ENCODE data around the gene ECHDC1. TPM values are rescaled to one million over a fixed set of nuclear protein-coding genes. Genes with fewer than 3 reads are reported as not detected.

ECHDC1 gene
- total RNA-seq, 1 experiment from 2014 or later = 47.2 TPM

GRCh38 chr6:127348028-127348661, 4.7 kb upstream of the ECHDC1 start:
- no peak overlapping the region for H3K4me3 ChIP-seq (replicated peaks in 1 of 2; ENCODE audit: low read depth in 1 of 2, low read length in 2 of 2)
- ChIA-PET POLR2A (no interaction called here), RAD21 (ENCODE audit: low non-redundant PET in 1 of 2, low total read pairs in 2 of 2, uncharacterized antibody in 2 of 2, unreplicated experiment in 2 of 2) (no interaction called here), CTCF (no interaction called here)
- no TSS peak for BruUV-seq (replicated peaks)
- H2AFZ ChIP-seq (ENCODE audit: low read depth, low read length, poor library complexity, severe bottlenecking) = no peak overlapping the region
- H3K9me2 ChIP-seq (ENCODE audit: insufficient read depth) = no peaks in the 10 kb centered on the region
- TF ChIP-seq EGR1 (IDR thresholded peaks at IDR 0.05; ENCODE audit: low read depth) (no peak), ZBTB33 (IDR thresholded peaks at IDR 0.05; ENCODE audit: extremely low read depth, insufficient replicate concordance, low read length) (no peak)
- H3K4me2 ChIP-seq (ENCODE audit: low read length) = no peak overlapping the region
- ATAC-seq (no peak), DNase-seq (ENCODE audit: low read depth, low spot score) (no peak)
- H3K79me2 ChIP-seq (ENCODE audit: insufficient read depth, low read length) = peaks cover 26% of the 10 kb centered on the region
- H3K4me1 ChIP-seq (ENCODE audit: control insufficient read depth in 1 of 2, insufficient read depth in 2 of 2, low read length in 2 of 2) = peaks cover 4 to 15% of the 10 kb centered on the region in 2 experiments
- H4K20me1 ChIP-seq (ENCODE audit: insufficient read depth) = no peaks in the 10 kb centered on the region
- H3K27ac ChIP-seq (ENCODE audit: low read depth, low read length) = no peak overlapping the region
- no peaks in the 10 kb centered on the region for H3K27me3 ChIP-seq (ENCODE audit: insufficient read depth, low read length)
- intact Hi-C loops (cut with micrococcal nuclease) = no loop called here
- H3K9me3 ChIP-seq (ENCODE audit: control insufficient read depth in 1 of 2, insufficient read depth in 1 of 2, low read depth in 1 of 2, low read length in 2 of 2) = no peaks in the 10 kb centered on the region
- no peaks in the 10 kb centered on the region for H3K36me3 ChIP-seq (ENCODE audit: control insufficient read depth in 1 of 2, insufficient read depth in 2 of 2, low read length in 2 of 2)
- H3K9ac ChIP-seq (ENCODE audit: low read length) = no peak overlapping the region

GRCh38 chr6:127347178-127347577, 3.8 kb upstream of the ECHDC1 start:
- no peak for ATAC-seq
- DNase-seq (ENCODE audit: low read depth, low spot score) = no peak
- ChIA-PET POLR2A (no interaction called here), CTCF (no interaction called here), RAD21 (ENCODE audit: low non-redundant PET in 1 of 2, low total read pairs in 2 of 2, uncharacterized antibody in 2 of 2, unreplicated experiment in 2 of 2) (no interaction called here)
- no peak overlapping the region for H3K27ac ChIP-seq (ENCODE audit: low read depth, low read length)
- H3K4me2 ChIP-seq (ENCODE audit: low read length) = no peak overlapping the region
- no peaks in the 10 kb centered on the region for H3K27me3 ChIP-seq (ENCODE audit: insufficient read depth, low read length)
- no peak overlapping the region for H2AFZ ChIP-seq (ENCODE audit: low read depth, low read length, poor library complexity, severe bottlenecking)
- BruUV-seq (replicated peaks) = no TSS peak
- no peaks in the 10 kb centered on the region for H3K9me3 ChIP-seq (ENCODE audit: control insufficient read depth in 1 of 2, insufficient read depth in 1 of 2, low read depth in 1 of 2, low read length in 2 of 2)
- no peak overlapping the region for H3K9ac ChIP-seq (ENCODE audit: low read length)
- intact Hi-C loops (cut with micrococcal nuclease) = no loop called here
- H3K4me3 ChIP-seq (replicated peaks in 1 of 2; ENCODE audit: low read depth in 1 of 2, low read length in 2 of 2) = no peak overlapping the region
- peaks cover 35% of the 10 kb centered on the region for H3K79me2 ChIP-seq (ENCODE audit: insufficient read depth, low read length)
- H4K20me1 ChIP-seq (ENCODE audit: insufficient read depth) = no peaks in the 10 kb centered on the region
- peaks cover 5 to 21% of the 10 kb centered on the region in 2 experiments for H3K4me1 ChIP-seq (ENCODE audit: control insufficient read depth in 1 of 2, insufficient read depth in 2 of 2, low read length in 2 of 2)
- H3K9me2 ChIP-seq (ENCODE audit: insufficient read depth) = no peaks in the 10 kb centered on the region
- H3K36me3 ChIP-seq (ENCODE audit: control insufficient read depth in 1 of 2, insufficient read depth in 2 of 2, low read length in 2 of 2) = no peaks in the 10 kb centered on the region
- TF ChIP-seq SP1 (IDR thresholded peaks at IDR 0.05; ENCODE audit: low read depth) (no peak), SRF (IDR thresholded peaks at IDR 0.05; ENCODE audit: low read depth) (no peak), SIN3A (IDR thresholded peaks at IDR 0.05; ENCODE audit: low read depth) (no peak), EGR1 (IDR thresholded peaks at IDR 0.05; ENCODE audit: low read depth) (no peak), ATF3 (IDR thresholded peaks at IDR 0.05) (no peak), ZBTB33 (IDR thresholded peaks at IDR 0.05; ENCODE audit: extremely low read depth, insufficient replicate concordance, low read length) (no peak), EZH2 (IDR thresholded peaks at IDR 0.05) (no peak), ELF1 (IDR thresholded peaks at IDR 0.05; ENCODE audit: borderline replicate concordance, low read depth) (no peak), FOSL1 (IDR thresholded peaks at IDR 0.05; ENCODE audit: low read depth) (no peak), JUND (IDR thresholded peaks at IDR 0.05) (no peak), CBX3 (IDR thresholded peaks at IDR 0.05; ENCODE audit: low read depth) (no peak), YY1 (IDR thresholded peaks at IDR 0.05; ENCODE audit: extremely low read depth, insufficient replicate concordance, low read depth, low read length) (no peak), CTCF (IDR thresholded peaks at IDR 0.05 in 2 of 3, conservative IDR thresholded peaks at IDR 0.05 in 1 of 3; ENCODE audit: borderline replicate concordance in 1 of 3, insufficient read depth in 1 of 3, low read depth in 2 of 3, low read length in 2 of 3) (no peak), MAX (IDR thresholded peaks at IDR 0.05) (no peak)

Measured in HCT116 (cell line).